ENCODE results near the gene HYKK. TPM values are rescaled to one million over a fixed set of nuclear protein-coding genes. Genes with fewer than 3 reads are reported as not detected.
A peak's percentile ranks its signal among the peaks of the same experiment; 100 is the strongest.

Gene HYKK
- polyA plus RNA-seq, 1 of the 3 experiments (the other 2 are of a cell fraction): 2.2 TPM

- H3K4me2 ChIP-seq: peak overlapping the region; percentile 83
- TF ChIP-seq GABPA (IDR thresholded peaks at IDR 0.05; ENCODE audit: low read depth) (no peak), CHD2 (IDR thresholded peaks at IDR 0.05; ENCODE audit: low read length, partially characterized antibody) (no peak), EZH2phosphoT487 (IDR thresholded peaks at IDR 0.05; ENCODE audit: borderline replicate concordance, low read depth) (no peak), USF2 (IDR thresholded peaks at IDR 0.05; ENCODE audit: borderline replicate concordance, low read depth, low read length) (no peak), MXI1 (IDR thresholded peaks at IDR 0.05; ENCODE audit: low read depth, low read length) (no peak), EP300 (IDR thresholded peaks at IDR 0.05; ENCODE audit: borderline replicate concordance in 1 of 2, low read depth in 1 of 2, low read length in 1 of 2) (no peak), IRF3 (IDR thresholded peaks at IDR 0.05; ENCODE audit: low read depth, low read length) (no peak), NRF1 (IDR thresholded peaks at IDR 0.05; ENCODE audit: low read depth, low read length) (no peak), RFX5 (IDR thresholded peaks at IDR 0.05; ENCODE audit: low read length) (no peak)
- TF ChIP-seq, protein P1, sequence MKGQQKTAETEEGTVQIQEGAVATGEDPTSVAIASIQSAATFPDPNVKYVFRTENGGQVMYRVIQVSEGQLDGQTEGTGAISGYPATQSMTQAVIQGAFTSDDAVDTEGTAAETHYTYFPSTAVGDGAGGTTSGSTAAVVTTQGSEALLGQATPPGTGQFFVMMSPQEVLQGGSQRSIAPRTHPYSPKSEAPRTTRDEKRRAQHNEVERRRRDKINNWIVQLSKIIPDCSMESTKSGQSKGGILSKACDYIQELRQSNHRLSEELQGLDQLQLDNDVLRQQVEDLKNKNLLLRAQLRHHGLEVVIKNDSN (IDR thresholded peaks at IDR 0.05; ENCODE audit: borderline replicate concordance, low read depth): no peak
- TF ChIP-seq, protein P2, sequence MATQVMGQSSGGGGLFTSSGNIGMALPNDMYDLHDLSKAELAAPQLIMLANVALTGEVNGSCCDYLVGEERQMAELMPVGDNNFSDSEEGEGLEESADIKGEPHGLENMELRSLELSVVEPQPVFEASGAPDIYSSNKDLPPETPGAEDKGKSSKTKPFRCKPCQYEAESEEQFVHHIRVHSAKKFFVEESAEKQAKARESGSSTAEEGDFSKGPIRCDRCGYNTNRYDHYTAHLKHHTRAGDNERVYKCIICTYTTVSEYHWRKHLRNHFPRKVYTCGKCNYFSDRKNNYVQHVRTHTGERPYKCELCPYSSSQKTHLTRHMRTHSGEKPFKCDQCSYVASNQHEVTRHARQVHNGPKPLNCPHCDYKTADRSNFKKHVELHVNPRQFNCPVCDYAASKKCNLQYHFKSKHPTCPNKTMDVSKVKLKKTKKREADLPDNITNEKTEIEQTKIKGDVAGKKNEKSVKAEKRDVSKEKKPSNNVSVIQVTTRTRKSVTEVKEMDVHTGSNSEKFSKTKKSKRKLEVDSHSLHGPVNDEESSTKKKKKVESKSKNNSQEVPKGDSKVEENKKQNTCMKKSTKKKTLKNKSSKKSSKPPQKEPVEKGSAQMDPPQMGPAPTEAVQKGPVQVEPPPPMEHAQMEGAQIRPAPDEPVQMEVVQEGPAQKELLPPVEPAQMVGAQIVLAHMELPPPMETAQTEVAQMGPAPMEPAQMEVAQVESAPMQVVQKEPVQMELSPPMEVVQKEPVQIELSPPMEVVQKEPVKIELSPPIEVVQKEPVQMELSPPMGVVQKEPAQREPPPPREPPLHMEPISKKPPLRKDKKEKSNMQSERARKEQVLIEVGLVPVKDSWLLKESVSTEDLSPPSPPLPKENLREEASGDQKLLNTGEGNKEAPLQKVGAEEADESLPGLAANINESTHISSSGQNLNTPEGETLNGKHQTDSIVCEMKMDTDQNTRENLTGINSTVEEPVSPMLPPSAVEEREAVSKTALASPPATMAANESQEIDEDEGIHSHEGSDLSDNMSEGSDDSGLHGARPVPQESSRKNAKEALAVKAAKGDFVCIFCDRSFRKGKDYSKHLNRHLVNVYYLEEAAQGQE (IDR thresholded peaks at IDR 0.05; ENCODE audit: low read depth, low read length): no peak
- TF ChIP-seq, protein P3, sequence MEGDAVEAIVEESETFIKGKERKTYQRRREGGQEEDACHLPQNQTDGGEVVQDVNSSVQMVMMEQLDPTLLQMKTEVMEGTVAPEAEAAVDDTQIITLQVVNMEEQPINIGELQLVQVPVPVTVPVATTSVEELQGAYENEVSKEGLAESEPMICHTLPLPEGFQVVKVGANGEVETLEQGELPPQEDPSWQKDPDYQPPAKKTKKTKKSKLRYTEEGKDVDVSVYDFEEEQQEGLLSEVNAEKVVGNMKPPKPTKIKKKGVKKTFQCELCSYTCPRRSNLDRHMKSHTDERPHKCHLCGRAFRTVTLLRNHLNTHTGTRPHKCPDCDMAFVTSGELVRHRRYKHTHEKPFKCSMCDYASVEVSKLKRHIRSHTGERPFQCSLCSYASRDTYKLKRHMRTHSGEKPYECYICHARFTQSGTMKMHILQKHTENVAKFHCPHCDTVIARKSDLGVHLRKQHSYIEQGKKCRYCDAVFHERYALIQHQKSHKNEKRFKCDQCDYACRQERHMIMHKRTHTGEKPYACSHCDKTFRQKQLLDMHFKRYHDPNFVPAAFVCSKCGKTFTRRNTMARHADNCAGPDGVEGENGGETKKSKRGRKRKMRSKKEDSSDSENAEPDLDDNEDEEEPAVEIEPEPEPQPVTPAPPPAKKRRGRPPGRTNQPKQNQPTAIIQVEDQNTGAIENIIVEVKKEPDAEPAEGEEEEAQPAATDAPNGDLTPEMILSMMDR (IDR thresholded peaks at IDR 0.05): no peak
- H4K20me1 ChIP-seq (ENCODE audit: insufficient read depth): no peaks in the 10 kb centered on the region
- no peaks in the 10 kb centered on the region for H3F3A ChIP-seq (replicated peaks; ENCODE audit: insufficient read depth)
- POLR2A ChIA-PET: interaction anchor here (1.0 to 1.7 kb wide), 5 partner anchors 9 to 102 kb away, joined by 3 to 17 read pairs (median 4); partner anchors contain the start of gene CHRNA5
- CTCF ChIA-PET: interaction anchor here (0.6 to 2.2 kb wide), 8 partner anchors 8 to 210 kb away, joined by 3 to 7 read pairs (median 4); no protein-coding TSS in a partner anchor
- no peaks in the 10 kb centered on the region for H3K9me2 ChIP-seq
- H2AFZ ChIP-seq (ENCODE audit: low read depth): peak overlapping the region; percentile 93; the same call in 1 of the 2 replicates
- H3K4me3 ChIP-seq (ENCODE audit: low read depth in 2 of 2, low read length in 1 of 2): peak overlapping the region; percentile 81 to 83
- DNase-seq: peak; percentile 23
- H3K9me3 ChIP-seq: no peaks in the 10 kb centered on the region
- WGBS (ENCODE audit: low lambda C conversion rate): 2% methylated on average over 14 of the region's 17 CpGs
- H3K9ac ChIP-seq: peak overlapping the region; percentile 86
- H3K4me1 ChIP-seq (ENCODE audit: control insufficient read depth in 1 of 2, insufficient read depth in 2 of 2, low read depth in 1 of 2, low read length in 1 of 2): peaks cover 4 to 5% of the 10 kb centered on the region in 2 experiments; a peak in 2 of 4 replicates
- H3K36me3 ChIP-seq (replicated peaks in 1 of 2; ENCODE audit: control insufficient read depth in 1 of 2, insufficient read depth in 2 of 2, low read length in 1 of 2): peaks cover 31 to 43% of the 10 kb centered on the region in 2 experiments
- H3K79me2 ChIP-seq (ENCODE audit: insufficient read depth): peaks cover 37% of the 10 kb centered on the region
- peak overlapping the region; percentile 92 to 97 for H3K27ac ChIP-seq (ENCODE audit: low read depth in 2 of 2, low read length in 1 of 2)
- no peaks in the 10 kb centered on the region for H3K27me3 ChIP-seq (ENCODE audit: insufficient read depth)
Observed at GRCh38 chr15:78540871-78541743, 33.7 kb downstream of the HYKK start.
